ENCODE results near the gene CARNS1.

DNA sequence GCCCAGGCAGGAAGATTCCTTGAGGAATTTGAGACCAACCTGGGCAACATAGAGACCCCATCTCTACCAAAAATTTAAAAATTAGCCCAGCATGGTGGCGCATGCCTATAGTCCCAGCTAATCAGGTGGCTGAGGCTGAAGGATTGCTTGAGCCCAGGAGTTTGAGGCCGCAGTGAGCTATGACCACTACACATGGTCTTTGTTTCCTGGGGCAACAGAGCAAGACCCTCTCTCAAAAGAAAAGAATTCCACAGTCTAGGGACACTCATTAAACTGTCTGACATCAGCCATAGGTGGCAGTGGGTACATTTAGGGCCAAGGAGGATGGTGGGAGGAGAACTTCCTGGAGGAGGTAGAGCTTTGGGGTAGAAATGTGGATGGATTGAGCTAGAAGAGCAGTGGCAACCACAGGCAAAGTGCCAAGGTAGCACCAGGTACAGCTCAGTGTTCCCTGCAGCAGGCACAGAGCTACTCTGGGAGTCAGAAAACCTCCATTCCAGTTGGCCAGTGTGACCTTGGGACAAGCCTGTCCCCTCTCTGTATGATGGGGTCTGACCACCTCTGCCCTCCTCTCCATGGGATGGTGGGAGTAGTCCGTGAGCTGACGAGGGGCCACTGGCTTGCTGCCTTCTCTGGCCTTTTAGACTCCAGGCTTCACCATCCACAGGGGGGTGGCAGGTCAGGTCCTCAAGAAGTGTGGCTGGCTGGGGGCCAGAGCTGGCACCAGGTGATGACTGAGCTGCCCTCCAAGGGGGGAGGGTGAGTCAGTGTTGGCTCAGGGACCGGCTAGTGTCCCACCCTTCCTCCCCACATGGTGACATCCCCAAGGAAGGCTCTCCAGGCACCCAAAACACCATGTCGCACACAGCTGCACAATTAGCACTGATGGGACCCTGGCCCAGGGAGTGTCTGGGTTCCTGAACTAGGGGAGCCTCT is 38.3 kb upstream of the CARNS1 start:
- TF ChIP-seq CTCF (IDR thresholded peaks at IDR 0.05), result no peak
- TF ChIP-seq ERG (CRISPR knock-in tag; IDR thresholded peaks at IDR 0.05), result no peak
- no peak for TF ChIP-seq CREB1 (CRISPR knock-in tag; IDR thresholded peaks at IDR 0.05)
- no peak for TF ChIP-seq SMAD4 (CRISPR knock-in tag; IDR thresholded peaks at IDR 0.05)
- no peak for TF ChIP-seq ESRRA (CRISPR knock-in tag; IDR thresholded peaks at IDR 0.05; ENCODE audit: borderline replicate concordance)
- no peak for TF ChIP-seq STAT6 (CRISPR knock-in tag; conservative IDR thresholded peaks at IDR 0.05; ENCODE audit: low read depth)
- TF ChIP-seq USF1 (CRISPR knock-in tag; IDR thresholded peaks at IDR 0.05), result no peak
- no peak for TF ChIP-seq ZNF281 (CRISPR knock-in tag; IDR thresholded peaks at IDR 0.05)
- TF ChIP-seq ZNF423 (CRISPR knock-in tag; IDR thresholded peaks at IDR 0.05), result no peak
- TF ChIP-seq USF2 (CRISPR knock-in tag; IDR thresholded peaks at IDR 0.05), result no peak

All from WTC11 (cell line).